Tibial nerve (tissue), 4 donors: ENCODE results near the gene MAGI2. TPM values are rescaled to one million over a fixed set of nuclear protein-coding genes. Genes with fewer than 3 reads are reported as not detected.

Experiments
- DNase-seq, 2 donors: peaks; one replicate each; pipeline ENCODE4 v3.0.0-alpha.2; 2019; ENCODE audit warnings: low spot score in 2 of 2
- H3K27ac ChIP-seq, 4 donors: fragments of 200-600 bp; sonication (generic) in 3 of 4; one replicate each; pipeline ENCODE4 v1.5.1; 2017 to 2019; ENCODE audit warnings: mild to moderate bottlenecking in 1 of 4
- H3K27me3 ChIP-seq, 2 donors: fragments of 200-600 bp; sonication (generic) in 1 of 2; one replicate each; pipeline versions ENCODE4 v1.5.1 to v1.6.0; 2017 to 2019
- H3K36me3 ChIP-seq, 3 donors: fragments of 200-600 bp; sonication (generic); one replicate each; pipeline ENCODE4 v1.5.1; 2018 to 2019
- H3K4me1 ChIP-seq, 4 donors: fragments of 200-600 bp; sonication (generic) in 3 of 4; one replicate each; pipeline ENCODE4 v1.5.1; 2017 to 2019
- H3K4me3 ChIP-seq, 4 donors: fragments of 200-600 bp; sonication (generic) in 3 of 4; one replicate each; pipeline ENCODE4 v1.5.1; 2017 to 2019; ENCODE audit warnings: mild to moderate bottlenecking in 1 of 4, moderate library complexity in 1 of 4
- H3K9me3 ChIP-seq, 4 donors: fragments of 200-600 bp; sonication (generic) in 3 of 4; one replicate each; pipeline ENCODE4 v1.5.1; 2017 to 2019
- EP300 ChIP-seq, 2 donors: sonication (generic); formaldehyde crosslinking; IDR thresholded peaks; one replicate each; pipeline ENCODE4 v1.6.1; 2017; ENCODE audit warnings: antibody characterized with exemption in 2 of 2, mild to moderate bottlenecking in 1 of 2
- POLR2A ChIP-seq, 2 donors: fragments of 450-650 bp; IDR thresholded peaks; one replicate each; pipeline ENCODE4 v1.6.1; 2017; ENCODE audit warnings: antibody characterized with exemption in 2 of 2, mild to moderate bottlenecking in 2 of 2, moderate library complexity in 2 of 2
- WGBS, 2 donors: methylation state at CpG; one replicate each; pipeline ENCODE4 v1.1.5; 2018; 5-methylcytosine and 5-hydroxymethylcytosine counted together
- total RNA-seq, 4 donors: library from RNA; depleted of rRNA; stranded (reverse); fragments of >200 nt; gene quantifications; one replicate each; pipeline ENCODE4 v1.1.0, GENCODE V29; 2016
- TF ChIP-seq, protein P1 (sequence below), 5 experiments: fragments of 200-600 bp in 3 of 5; fragments of 450-650 bp in 2 of 5; sonication (generic) in 3 of 5; IDR thresholded peaks; one replicate each; pipeline ENCODE4 v1.5.1; 2016 to 2019; ENCODE audit warnings: antibody characterized with exemption in 5 of 5, mild to moderate bottlenecking in 3 of 5, moderate library complexity in 2 of 5

The MAGI2 gene
- total RNA-seq, 4 donors from 2014 or later = 33.6 to 58.2 (median 55.6) TPM

GRCh38 chr7:78912781-78913180, 540.7 kb downstream of the MAGI2 start:
- no peak overlapping the region for H3K4me3 ChIP-seq
- H3K9me3 ChIP-seq = no peaks in the 10 kb centered on the region
- DNase-seq = no peak
- no peaks in the 10 kb centered on the region for H3K4me1 ChIP-seq
- H3K27me3 ChIP-seq = no peaks in the 10 kb centered on the region
- no peaks in the 10 kb centered on the region for H3K36me3 ChIP-seq
- H3K27ac ChIP-seq = no peak overlapping the region
- TF ChIP-seq, protein P1, sequence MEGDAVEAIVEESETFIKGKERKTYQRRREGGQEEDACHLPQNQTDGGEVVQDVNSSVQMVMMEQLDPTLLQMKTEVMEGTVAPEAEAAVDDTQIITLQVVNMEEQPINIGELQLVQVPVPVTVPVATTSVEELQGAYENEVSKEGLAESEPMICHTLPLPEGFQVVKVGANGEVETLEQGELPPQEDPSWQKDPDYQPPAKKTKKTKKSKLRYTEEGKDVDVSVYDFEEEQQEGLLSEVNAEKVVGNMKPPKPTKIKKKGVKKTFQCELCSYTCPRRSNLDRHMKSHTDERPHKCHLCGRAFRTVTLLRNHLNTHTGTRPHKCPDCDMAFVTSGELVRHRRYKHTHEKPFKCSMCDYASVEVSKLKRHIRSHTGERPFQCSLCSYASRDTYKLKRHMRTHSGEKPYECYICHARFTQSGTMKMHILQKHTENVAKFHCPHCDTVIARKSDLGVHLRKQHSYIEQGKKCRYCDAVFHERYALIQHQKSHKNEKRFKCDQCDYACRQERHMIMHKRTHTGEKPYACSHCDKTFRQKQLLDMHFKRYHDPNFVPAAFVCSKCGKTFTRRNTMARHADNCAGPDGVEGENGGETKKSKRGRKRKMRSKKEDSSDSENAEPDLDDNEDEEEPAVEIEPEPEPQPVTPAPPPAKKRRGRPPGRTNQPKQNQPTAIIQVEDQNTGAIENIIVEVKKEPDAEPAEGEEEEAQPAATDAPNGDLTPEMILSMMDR (IDR thresholded peaks at IDR 0.05) = no peak

- no peak overlapping the region for H3K27ac ChIP-seq
- 89 to 96% methylated on average over 1 of the region's 1 CpG for WGBS, 2 donors
- H3K27me3 ChIP-seq = no peaks in the 10 kb centered on the region
- no peaks in the 10 kb centered on the region for H3K9me3 ChIP-seq
- TF ChIP-seq, protein P1 (IDR thresholded peaks at IDR 0.05) = no peak
- TF ChIP-seq EP300 (IDR thresholded peaks at IDR 0.05) (no peak), POLR2A (IDR thresholded peaks at IDR 0.05) (no peak)
- H3K36me3 ChIP-seq = no peaks in the 10 kb centered on the region
- H3K4me1 ChIP-seq = no peaks in the 10 kb centered on the region
- no peak overlapping the region for H3K4me3 ChIP-seq
- DNase-seq = no peak
Observed at GRCh38 chr7:78906735-78907134, 546.7 kb downstream of the MAGI2 start.

DNA sequence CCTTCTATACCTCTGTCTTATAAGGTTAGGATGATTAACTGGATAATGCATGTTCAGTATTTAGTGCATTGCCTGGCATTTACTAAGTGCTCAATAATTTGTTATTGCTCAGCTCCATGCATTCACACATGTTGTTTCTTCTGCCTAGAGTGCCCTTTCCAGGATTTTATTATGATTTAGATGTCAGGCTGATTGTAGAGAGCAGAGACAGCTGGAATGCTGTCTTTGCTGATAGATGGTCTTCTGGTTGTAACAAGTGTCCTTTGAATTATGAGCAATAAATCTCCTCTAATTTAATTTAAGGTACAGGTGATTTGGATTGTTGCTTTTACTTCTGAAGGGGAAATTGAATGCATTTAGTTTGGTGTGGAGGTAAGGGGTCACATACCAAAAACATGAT, 548.0 kb downstream of the MAGI2 start:
- Histone ChIP-seq H3K36me3 (no peaks in the 10 kb centered on the region), H3K27ac (no peak overlapping the region), H3K9me3 (no peaks in the 10 kb centered on the region), H3K4me1 (no peaks in the 10 kb centered on the region), H3K4me3 (no peak overlapping the region), H3K27me3 (no peaks in the 10 kb centered on the region)
- TF ChIP-seq, protein P1 (IDR thresholded peaks at IDR 0.05) = no peak
- TF ChIP-seq POLR2A (IDR thresholded peaks at IDR 0.05) = no peak
- no peak for TF ChIP-seq EP300 (IDR thresholded peaks at IDR 0.05)
- DNase-seq = no peak

DNA sequence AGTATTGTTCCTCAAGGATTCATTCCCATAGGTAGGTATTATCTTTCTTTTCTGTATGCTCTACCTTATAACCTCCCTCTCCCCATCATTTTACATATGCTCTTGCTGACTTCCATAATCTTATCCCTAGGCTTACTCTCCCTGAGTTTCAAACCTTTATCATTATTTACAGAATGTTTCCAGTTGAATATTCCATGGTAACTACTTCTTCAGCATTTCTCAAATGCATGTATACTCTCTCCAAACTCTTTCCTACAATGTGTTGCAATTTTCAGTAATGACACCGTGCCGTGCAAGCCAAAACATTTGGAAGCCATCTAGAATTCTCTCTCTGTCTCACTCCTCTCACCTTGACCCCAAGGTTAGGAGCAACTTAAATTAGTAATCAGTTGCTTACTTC, 548.5 kb downstream of the MAGI2 start:
- DNase-seq = no peak
- no peak for TF ChIP-seq EP300 (IDR thresholded peaks at IDR 0.05)
- no peak for TF ChIP-seq POLR2A (IDR thresholded peaks at IDR 0.05)
- TF ChIP-seq, protein P1 (IDR thresholded peaks at IDR 0.05) = no peak
- 67 to 71% methylated on average over 2 of the region's 2 CpGs for WGBS, 2 donors
- no peaks in the 10 kb centered on the region for H3K4me1 ChIP-seq
- no peaks in the 10 kb centered on the region for H3K9me3 ChIP-seq
- H3K36me3 ChIP-seq = no peaks in the 10 kb centered on the region
- no peaks in the 10 kb centered on the region for H3K27me3 ChIP-seq
- no peak overlapping the region for H3K4me3 ChIP-seq
- no peak overlapping the region for H3K27ac ChIP-seq

- no peak overlapping the region for H3K4me3 ChIP-seq
- H3K27ac ChIP-seq = no peak overlapping the region
- H3K27me3 ChIP-seq = no peaks in the 10 kb centered on the region
- no peaks in the 10 kb centered on the region for H3K4me1 ChIP-seq
- H3K9me3 ChIP-seq = no peaks in the 10 kb centered on the region
- no peaks in the 10 kb centered on the region for H3K36me3 ChIP-seq
- 43 to 51% methylated on average over 3 of the region's 3 CpGs for WGBS, 2 donors
- TF ChIP-seq, protein P1 (IDR thresholded peaks at IDR 0.05) = no peak
- TF ChIP-seq POLR2A (IDR thresholded peaks at IDR 0.05) (no peak), EP300 (IDR thresholded peaks at IDR 0.05) (no peak)
- DNase-seq = no peak
Observed at GRCh38 chr7:78901566-78901965, 551.9 kb downstream of the MAGI2 start.
